PFSK-1 (cell line): ENCODE data around the gene CR1.

ENCODE experiments used
- FOXP2 ChIP-seq: optimal IDR thresholded peaks from 2 replicates; pipeline ENCODE3; 2011; ENCODE audit warnings: borderline replicate concordance, control low read depth, inconsistent platforms; ENCODE audit not compliant: insufficient read depth; ENCODE audit errors: extremely low read length, extremely low read depth
- POLR2AphosphoS5 ChIP-seq: IDR thresholded peaks from 2 replicates; pipeline ENCODE4 v1.6.1; 2012; ENCODE audit warnings: low read depth, mild to moderate bottlenecking, control low read depth, low read length, moderate library complexity
- REST ChIP-seq, 2 experiments: IDR thresholded peaks; 2 replicates each; pipeline versions ENCODE4 v1.6.1 to v1.8.0; 2011 to 2012; ENCODE audit warnings: low read depth in 2 of 2, low read length in 2 of 2, control low read depth in 1 of 2, inconsistent platforms in 1 of 2, mild to moderate bottlenecking in 1 of 2, moderate library complexity in 1 of 2; ENCODE audit not compliant: insufficient read depth in 1 of 2
- SIN3A ChIP-seq: IDR thresholded peaks from 2 replicates; pipeline ENCODE4 v1.6.1; 2012; ENCODE audit warnings: mild to moderate bottlenecking, low read length, moderate library complexity, borderline replicate concordance; ENCODE audit not compliant: insufficient read depth
- TAF1 ChIP-seq: IDR thresholded peaks from 2 replicates; pipeline ENCODE4 v1.6.1; 2012; ENCODE audit warnings: low read length, control low read depth, borderline replicate concordance; ENCODE audit not compliant: insufficient read depth

CR1 gene

GRCh38 chr1:207458414-207458813 is 37.5 kb upstream of the CR1 start:
- no peak for TF ChIP-seq SIN3A
- no peak for TF ChIP-seq POLR2AphosphoS5
- TF ChIP-seq REST (IDR thresholded peaks at IDR 0.05; ENCODE audit: insufficient read depth in 1 of 2, low read depth in 2 of 2, low read length in 2 of 2), result no peak
- TF ChIP-seq FOXP2, result no peak
- no peak for TF ChIP-seq TAF1

DNA sequence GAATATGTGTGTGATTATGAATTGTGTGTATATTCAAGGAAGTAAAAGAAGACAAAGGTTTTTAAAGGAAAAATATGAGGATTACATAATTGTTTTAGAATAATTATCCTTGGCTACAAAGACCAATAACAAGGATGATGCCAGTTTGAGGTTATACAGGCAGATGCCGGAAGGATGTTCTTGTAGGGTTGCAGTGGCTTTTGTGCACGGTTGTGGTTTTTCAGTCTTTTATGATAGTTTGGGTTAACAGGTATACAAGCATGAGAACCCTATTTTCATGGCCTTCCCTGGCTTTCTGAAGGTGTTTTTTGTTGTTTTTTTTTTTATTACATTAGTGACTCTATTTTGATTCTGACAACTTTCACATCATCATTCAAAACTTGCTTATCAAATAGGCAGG is 36.9 kb upstream of the CR1 start:
- TF ChIP-seq FOXP2, result no peak
- TF ChIP-seq TAF1, result no peak
- TF ChIP-seq REST (IDR thresholded peaks at IDR 0.05; ENCODE audit: insufficient read depth in 1 of 2, low read depth in 2 of 2, low read length in 2 of 2), result no peak
- no peak for TF ChIP-seq SIN3A
- TF ChIP-seq POLR2AphosphoS5, result no peak

DNA sequence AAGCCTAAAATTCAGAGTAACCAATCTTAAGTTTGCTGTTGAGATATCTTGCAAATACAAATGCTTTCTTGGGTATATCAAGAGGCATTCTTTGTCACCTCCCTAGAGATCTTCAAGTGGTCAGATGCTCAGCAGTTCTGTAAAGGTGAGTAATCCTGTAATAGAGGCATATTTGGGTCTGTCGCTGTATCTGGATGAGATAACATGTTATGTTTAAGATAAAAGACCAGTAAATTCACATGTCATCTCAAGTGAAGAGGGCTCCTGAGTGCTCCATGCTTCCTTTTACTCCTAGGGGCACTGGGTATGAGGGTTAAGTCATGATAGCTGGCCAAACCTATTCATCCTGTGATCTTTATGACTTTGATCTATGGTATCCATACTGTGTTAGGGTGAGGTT is 34.3 kb upstream of the CR1 start:
- TF ChIP-seq FOXP2 (no peak), REST (IDR thresholded peaks at IDR 0.05; ENCODE audit: insufficient read depth in 1 of 2, low read depth in 2 of 2, low read length in 2 of 2) (no peak), TAF1 (no peak), POLR2AphosphoS5 (no peak), SIN3A (no peak)

- TF ChIP-seq POLR2AphosphoS5 (no peak), FOXP2 (no peak), SIN3A (no peak), TAF1 (no peak), REST (IDR thresholded peaks at IDR 0.05; ENCODE audit: insufficient read depth in 1 of 2, low read depth in 2 of 2, low read length in 2 of 2) (no peak)
These were observed 33.4 kb upstream of the CR1 start for GRCh38 chr1:207462535-207462934.

DNA sequence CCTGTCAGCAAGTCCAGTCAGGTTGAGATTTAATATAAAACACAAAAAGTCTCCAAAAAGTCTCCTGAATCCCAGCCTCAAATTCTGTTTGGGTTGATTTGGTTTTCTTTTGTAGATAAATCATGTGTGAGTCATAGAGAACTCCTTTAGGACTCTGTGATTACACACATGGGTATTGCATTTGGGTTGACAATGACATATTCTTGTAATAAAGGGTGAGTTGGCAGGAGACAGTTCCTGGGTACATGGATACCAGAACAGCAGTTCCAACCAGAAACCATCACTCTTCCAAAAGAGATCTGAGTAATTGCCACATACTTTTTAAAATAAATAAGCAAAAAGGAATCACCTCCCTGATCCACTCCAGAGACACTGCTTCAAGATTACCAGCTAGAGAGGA is 32.9 kb upstream of the CR1 start:
- TF ChIP-seq SIN3A (no peak), REST (IDR thresholded peaks at IDR 0.05; ENCODE audit: insufficient read depth in 1 of 2, low read depth in 2 of 2, low read length in 2 of 2) (no peak), POLR2AphosphoS5 (no peak), TAF1 (no peak), FOXP2 (no peak)
